GM12873 (cell line): ENCODE measurements around the gene UTP20.

Experiments
- CTCF ChIP-seq: IDR thresholded peaks from 2 replicates; pipeline ENCODE4 v1.5.1; 2012; ENCODE audit warnings: low read depth, mild to moderate bottlenecking, moderate library complexity, low read length, control low read depth; ENCODE audit not compliant: insufficient read depth; ENCODE audit errors: missing control alignments

Gene UTP20

GRCh38 chr12:101280006-101280505 lies at the start of gene UTP20:
UTP20 (plus strand) TSS chr12:101280105; CDS start chr12:101280283, 178 bp downstream.
- TF ChIP-seq CTCF: no peak

GRCh38 chr12:101230547-101230946 lies 49.4 kb upstream of the UTP20 start:
- TF ChIP-seq CTCF: no peak

- no peak for TF ChIP-seq CTCF
Observed at GRCh38 chr12:101231636-101232035, 48.3 kb upstream of the UTP20 start.

- no peak for TF ChIP-seq CTCF
Observed at GRCh38 chr12:101235686-101236085, 44.2 kb upstream of the UTP20 start.

GRCh38 chr12:101238306-101238705 lies 41.6 kb upstream of the UTP20 start:
- TF ChIP-seq CTCF: no peak

- no peak for TF ChIP-seq CTCF
Observed at GRCh38 chr12:101238800-101239329, 41.0 kb upstream of the UTP20 start.

GRCh38 chr12:101243074-101243473 lies 36.8 kb upstream of the UTP20 start:
- TF ChIP-seq CTCF: no peak
